Measurements from ENCODE around the gene GAD2. TPM values are rescaled to one million over a fixed set of nuclear protein-coding genes. Genes with fewer than 3 reads are reported as not detected.

GAD2 gene
- total RNA-seq, 6 donors from 2014 or later, result not detected

GRCh38 chr10:26205223-26205622 lies 11.4 kb upstream of the GAD2 start:
- Histone ChIP-seq H3K36me3 (no peaks in the 10 kb centered on the region), H3K27ac (no peak overlapping the region), H3K27me3 (no peaks in the 10 kb centered on the region), H3K9me3 (peaks cover 0 to 3% (median 0%) of the 10 kb centered on the region in 4 donors), H3K4me1 (no peaks in the 10 kb centered on the region), H3K4me3 (no peak overlapping the region)
- WGBS, 2 donors, result 52 to 73% methylated on average over 2 of the region's 2 CpGs
- ATAC-seq (ENCODE audit: low FRiP score in 2 of 2), result no peak
- DNase-seq, result no peak
- TF ChIP-seq EP300 (IDR thresholded peaks at IDR 0.05) (no peak), CTCF (IDR thresholded peaks at IDR 0.05) (no peak), POLR2AphosphoS5 (IDR thresholded peaks at IDR 0.05) (no peak), POLR2A (IDR thresholded peaks at IDR 0.05) (no peak)

- H3K9me3 ChIP-seq, result no peaks in the 10 kb centered on the region
- TF ChIP-seq POLR2A (IDR thresholded peaks at IDR 0.05) (no peak), CTCF (IDR thresholded peaks at IDR 0.05) (no peak), EP300 (IDR thresholded peaks at IDR 0.05) (no peak), POLR2AphosphoS5 (IDR thresholded peaks at IDR 0.05) (no peak)
- H3K27ac ChIP-seq, result no peak overlapping the region
- 11 to 13% methylated on average over 14 to 22 of the region's 37 CpGs for WGBS, 2 donors
- peaks cover 0 to 43% (median 25%) of the 10 kb centered on the region in 4 donors for H3K27me3 ChIP-seq
- H3K4me3 ChIP-seq, result no peak overlapping the region
- DNase-seq (peak in 1 of 2 donors; percentile 78), ATAC-seq (ENCODE audit: low FRiP score in 2 of 2) (no peak)
- no peaks in the 10 kb centered on the region for H3K36me3 ChIP-seq
- H3K4me1 ChIP-seq, result peaks cover 0 to 26% (median 14%) of the 10 kb centered on the region in 4 donors
Measured at GRCh38 chr10:26211781-26212444, 4.7 kb upstream of the GAD2 start.

GRCh38 chr10:26212511-26212910 lies 4.1 kb upstream of the GAD2 start:
- no peak for DNase-seq
- ATAC-seq (ENCODE audit: low FRiP score in 2 of 2), result no peak
- TF ChIP-seq EP300 (IDR thresholded peaks at IDR 0.05), result no peak
- no peak for TF ChIP-seq CTCF (IDR thresholded peaks at IDR 0.05)
- no peak for TF ChIP-seq POLR2AphosphoS5 (IDR thresholded peaks at IDR 0.05)
- TF ChIP-seq POLR2A (IDR thresholded peaks at IDR 0.05), result no peak
- no peaks in the 10 kb centered on the region for H3K9me3 ChIP-seq
- H3K27ac ChIP-seq, result no peak overlapping the region
- no peaks in the 10 kb centered on the region for H3K36me3 ChIP-seq
- peaks cover under 1 to 32% (median 16%) of the 10 kb centered on the region in 4 donors for H3K4me1 ChIP-seq
- 8 to 9% methylated on average over 9 to 12 of the region's 12 CpGs for WGBS, 2 donors
- no peak overlapping the region for H3K4me3 ChIP-seq
- peaks cover 0 to 46% (median 28%) of the 10 kb centered on the region in 4 donors for H3K27me3 ChIP-seq

- 14 to 27% methylated on average over 5 to 11 of the region's 11 CpGs for WGBS, 2 donors
- Histone ChIP-seq H3K27ac (no peak overlapping the region), H3K4me3 (no peak overlapping the region), H3K27me3 (peaks cover 0 to 54% (median 32%) of the 10 kb centered on the region in 4 donors), H3K36me3 (no peaks in the 10 kb centered on the region), H3K9me3 (no peaks in the 10 kb centered on the region), H3K4me1 (peaks cover 4 to 40% (median 22%) of the 10 kb centered on the region in 4 donors)
- TF ChIP-seq POLR2AphosphoS5 (IDR thresholded peaks at IDR 0.05) (no peak), POLR2A (IDR thresholded peaks at IDR 0.05) (no peak), CTCF (IDR thresholded peaks at IDR 0.05) (no peak), EP300 (IDR thresholded peaks at IDR 0.05) (no peak)
- ATAC-seq (ENCODE audit: low FRiP score in 2 of 2), result no peak
- DNase-seq, result no peak
Measured at GRCh38 chr10:26213157-26213800, 3.3 kb upstream of the GAD2 start.
